HK-2 (cell line): ENCODE results near the gene TFPI2.
A peak's percentile ranks its signal among the peaks of the same experiment; 100 is the strongest.
"Not testable (repeated sequence)": the region's sequence is repeated elsewhere in the genome, so short reads cannot be mapped to it uniquely, and the experiment has no call there.

Experiments
- DNase-seq: peaks from one replicate; pipeline ENCODE4 v3.0.0-alpha.2; 2018; ENCODE audit not compliant: unreplicated experiment

Gene TFPI2, protein sequence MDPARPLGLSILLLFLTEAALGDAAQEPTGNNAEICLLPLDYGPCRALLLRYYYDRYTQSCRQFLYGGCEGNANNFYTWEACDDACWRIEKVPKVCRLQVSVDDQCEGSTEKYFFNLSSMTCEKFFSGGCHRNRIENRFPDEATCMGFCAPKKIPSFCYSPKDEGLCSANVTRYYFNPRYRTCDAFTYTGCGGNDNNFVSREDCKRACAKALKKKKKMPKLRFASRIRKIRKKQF

DNA sequence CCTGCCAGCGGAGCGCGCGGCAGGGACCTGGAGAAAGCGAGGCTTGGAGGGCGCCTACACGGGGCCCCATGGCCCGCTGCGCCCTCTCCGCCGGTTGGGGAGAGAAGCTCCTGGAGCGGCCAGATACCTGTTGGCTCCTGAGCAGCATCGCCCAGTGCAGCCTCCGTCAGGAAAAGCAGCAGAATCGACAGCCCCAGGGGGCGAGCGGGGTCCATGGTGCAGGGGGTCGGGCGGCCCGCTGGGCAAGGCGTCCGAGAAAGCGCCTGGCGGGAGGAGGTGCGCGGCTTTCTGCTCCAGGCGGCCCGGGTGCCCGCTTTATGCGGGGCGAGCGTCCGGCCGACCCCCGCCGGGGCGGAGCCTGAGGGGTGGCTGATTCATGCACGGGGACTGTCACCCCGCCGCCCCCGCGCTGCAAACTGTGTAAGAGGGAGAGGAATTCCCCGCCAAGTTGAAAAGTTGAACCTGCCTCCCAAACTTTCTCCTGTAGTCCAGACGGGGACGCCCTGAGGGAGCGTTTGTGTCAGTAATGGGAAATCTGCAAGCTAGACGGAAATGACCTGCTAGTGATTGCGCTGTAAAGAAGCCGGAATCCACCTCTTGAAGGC lies at the start of gene TFPI2:
Gene TFPI2 (minus strand): TSS at position 290 of the 605 bp plus-strand sequence. CDS start 75 bp downstream, at position 215.
- DNase-seq, result peak; percentile 89

DNA sequence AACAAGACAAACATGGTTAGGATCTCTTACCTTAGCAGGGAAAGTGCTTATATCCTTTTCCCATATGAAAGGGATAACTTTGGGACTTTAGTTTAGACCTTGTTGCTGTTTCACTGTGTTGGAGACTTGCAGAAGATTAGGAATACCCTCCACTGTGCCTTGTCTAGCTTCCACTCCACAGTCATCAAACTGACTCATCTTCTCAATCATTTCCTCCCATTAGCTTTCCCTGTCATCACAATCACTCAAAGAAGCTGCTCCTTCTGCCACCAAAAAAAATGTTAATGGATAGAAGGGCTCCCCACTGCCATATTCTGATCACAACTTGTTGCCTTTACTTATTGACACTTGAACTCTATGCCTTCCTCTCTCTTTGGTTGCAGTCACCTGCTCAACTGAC lies 47.7 kb upstream of the TFPI2 start:
- DNase-seq, result no peak

DNA sequence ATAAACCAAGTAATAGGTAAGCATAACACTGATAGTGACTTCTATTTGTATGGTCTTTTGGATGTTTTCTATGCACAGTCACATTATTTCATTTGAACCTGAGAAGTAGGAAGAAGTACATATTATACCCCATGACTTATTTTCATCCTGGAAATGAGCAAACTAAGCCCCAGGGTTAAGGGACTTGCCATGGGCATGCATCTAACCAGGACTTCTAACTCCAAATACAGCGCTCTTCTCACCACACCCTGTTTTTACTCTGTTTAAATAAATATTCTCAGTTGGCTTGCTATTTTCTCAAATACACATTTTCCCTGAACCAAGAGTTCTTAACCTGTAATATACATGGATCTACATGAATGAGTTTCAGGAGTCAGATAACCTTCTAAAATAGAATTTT lies 47.3 kb upstream of the TFPI2 start:
- DNase-seq, result no peak

DNA sequence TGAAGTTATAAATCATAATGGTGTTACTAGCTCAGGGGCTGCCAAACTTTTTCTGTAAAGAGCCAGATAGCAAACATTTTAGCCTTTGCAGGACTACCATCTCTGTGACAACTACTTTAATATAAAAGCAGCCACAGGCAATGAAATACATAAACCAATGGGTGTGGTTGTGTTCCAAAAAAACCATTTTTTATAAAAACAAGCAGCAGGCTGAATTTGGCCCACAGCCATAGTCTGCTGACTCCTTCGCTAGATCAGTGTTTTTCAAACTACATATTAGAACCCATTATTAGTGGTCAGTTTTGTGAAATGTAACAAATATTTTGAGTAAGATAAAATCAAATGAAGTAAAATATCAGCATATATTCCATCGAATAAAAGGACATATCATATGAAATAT lies 44.5 kb upstream of the TFPI2 start:
- DNase-seq, result no peak

DNA sequence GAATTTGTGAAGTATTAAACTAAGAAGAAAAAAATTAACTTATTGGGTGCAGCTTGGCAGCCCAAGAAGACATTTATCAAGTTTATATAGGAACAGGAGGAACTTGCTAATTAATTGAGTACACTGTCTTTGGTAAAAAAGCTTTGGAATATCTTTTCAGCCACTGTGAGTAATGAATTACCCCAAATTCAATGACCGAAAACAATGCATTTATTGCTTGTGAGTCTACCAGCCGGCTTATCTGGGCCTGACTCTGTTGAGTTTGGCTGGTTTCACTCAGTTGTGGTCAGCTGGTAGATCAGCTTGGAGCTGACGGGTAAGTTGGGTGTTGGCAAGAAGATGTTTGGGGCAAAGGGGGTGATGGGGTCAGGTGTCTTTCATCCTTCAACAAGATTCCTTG lies 42.6 kb upstream of the TFPI2 start:
- DNase-seq, result no peak

DNA sequence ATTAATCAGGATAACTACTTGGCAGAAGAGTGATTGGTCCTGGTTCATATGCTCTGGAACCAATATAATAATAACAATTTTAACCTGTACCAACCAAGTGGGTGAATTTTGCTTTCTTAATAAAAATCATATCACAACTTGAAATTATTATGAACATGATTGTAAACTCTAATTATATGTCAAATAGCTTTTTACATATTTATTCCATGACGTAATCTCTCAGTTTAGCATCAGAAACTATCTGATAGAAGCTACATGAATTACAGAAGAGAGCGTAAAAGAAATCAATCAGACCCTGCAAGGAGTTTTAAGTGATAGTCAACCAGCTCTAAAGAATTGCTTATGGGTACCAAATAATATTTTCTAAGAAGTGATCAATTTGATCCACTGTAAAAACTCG lies 41.1 kb upstream of the TFPI2 start:
- DNase-seq, result no peak

DNA sequence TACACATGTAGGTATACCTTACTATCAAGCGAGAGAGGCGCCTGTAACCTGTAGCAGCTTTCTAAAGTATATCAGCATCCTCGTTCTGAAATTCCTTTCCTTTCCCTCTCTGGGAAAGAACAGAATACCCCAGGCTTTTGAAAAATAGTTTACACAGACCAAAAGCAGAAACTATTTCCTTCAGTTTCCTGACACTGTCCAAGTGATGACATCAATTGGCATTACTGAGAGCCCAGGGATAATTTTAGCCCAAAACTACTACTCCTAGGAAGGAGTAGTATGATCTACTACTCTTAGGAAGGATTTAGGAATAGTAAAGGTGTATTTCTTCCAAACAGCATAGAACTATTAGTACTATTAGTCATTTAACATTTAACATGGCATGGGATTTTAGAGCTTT lies 37.0 kb upstream of the TFPI2 start:
- no peak for DNase-seq

DNA sequence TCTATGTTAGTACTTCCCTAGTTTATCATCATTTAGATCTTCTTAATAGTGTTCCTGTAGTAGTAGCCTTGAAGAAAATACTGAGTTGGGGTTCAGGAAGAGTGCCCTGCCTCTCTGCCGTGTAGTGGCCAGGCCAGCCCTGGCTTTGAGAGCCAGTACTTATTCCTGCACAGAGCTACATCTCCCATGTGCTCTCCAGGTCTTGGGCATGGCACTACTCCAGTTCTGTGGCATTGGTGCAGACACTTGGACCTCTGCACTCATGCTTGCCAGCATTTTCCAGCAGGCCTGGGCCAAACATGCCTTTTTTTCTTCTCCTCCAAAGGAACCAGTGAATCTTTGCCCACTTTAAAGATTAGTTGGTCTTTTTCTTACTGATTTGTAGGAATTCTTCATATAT lies 36.2 kb upstream of the TFPI2 start:
- no peak for DNase-seq

DNA sequence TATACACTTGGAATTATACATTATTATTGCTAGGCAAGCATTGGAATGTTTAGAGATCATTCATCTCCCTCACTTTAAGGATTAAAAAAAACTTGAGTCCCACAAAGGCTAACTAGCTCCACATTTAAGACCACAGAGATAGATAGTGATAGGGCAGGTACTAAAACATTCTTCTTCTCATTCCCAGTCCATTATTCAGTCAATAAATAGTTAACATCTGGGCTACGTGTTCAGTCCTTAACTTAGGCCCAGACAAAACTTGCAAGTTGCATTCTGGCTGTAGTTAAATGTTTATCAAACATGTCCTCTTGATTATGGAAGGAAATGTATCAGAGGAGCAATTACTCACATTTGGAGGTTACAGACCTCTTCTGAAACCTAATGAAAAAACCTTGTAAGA lies 33.4 kb upstream of the TFPI2 start:
- no peak for DNase-seq

DNA sequence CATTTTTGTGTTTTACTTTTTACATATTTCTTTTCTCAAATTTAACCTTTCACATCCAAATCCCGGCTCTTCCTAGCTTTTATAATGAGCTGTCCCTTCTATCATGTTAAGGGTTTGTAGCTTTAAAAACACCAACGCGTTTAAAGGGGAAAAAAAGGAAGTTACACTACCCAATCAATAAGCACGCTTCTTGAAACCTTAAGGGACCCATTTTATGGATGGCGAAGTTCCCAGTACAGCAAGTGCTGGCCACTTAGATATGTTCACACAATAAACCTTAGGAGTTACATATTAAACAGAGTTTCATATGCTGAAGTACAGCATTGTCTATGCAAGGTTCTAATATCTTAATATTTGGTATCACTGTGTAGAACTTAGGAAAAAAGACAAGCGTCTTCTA lies 32.7 kb upstream of the TFPI2 start:
- DNase-seq, result no peak

DNA sequence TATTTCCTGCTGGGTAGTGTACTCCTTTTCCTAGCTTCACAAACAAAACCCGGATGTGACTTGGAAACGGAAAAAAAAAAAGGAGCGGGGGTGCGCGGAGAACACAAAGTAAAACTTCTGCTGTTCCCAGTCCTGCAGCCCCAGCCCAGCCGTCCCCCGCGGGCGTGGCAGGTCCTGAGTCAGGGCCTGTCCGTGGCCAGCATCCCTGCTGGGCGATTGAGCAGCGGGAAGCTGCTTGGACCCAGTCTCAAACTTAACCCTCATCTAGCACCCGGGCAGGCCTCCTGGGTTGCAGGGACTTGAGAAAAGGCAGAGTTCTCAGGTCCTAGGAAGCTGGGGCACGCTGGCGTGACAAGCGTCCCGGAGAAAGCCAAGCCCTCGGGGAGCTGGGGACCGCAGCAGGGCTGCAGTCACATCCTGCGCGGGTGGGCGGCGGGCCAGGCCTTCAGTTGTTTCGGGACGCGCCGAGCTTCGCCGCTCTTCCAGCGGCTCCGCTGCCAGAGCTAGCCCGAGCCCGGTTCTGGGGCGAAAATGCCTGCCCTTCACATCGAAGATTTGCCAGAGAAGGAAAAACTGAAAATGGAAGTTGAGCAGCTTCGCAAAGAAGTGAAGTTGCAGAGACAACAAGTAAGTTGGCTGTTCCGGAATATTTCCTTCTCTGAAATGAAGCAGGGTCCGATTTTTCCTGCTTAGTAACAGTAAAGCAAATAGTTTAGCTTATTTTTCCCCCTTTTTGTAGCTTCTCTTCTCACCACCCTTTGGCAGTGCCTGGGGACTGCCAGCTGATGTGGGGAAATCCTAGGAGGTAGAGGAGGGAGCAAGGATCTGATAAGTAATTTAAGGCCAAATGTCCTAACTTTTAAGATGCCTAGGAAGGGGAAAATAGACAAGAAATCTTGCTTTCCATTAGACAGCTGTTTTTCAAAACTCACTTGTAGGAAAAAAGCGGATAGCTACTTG lies 31.3 kb upstream of the TFPI2 start, which contains the start of gene GNG11:
Gene GNG11 (plus strand): TSS at position 129 of the 960 bp plus-strand sequence. CDS start 403 bp downstream, at position 532.
- peak; percentile 77 for DNase-seq

DNA sequence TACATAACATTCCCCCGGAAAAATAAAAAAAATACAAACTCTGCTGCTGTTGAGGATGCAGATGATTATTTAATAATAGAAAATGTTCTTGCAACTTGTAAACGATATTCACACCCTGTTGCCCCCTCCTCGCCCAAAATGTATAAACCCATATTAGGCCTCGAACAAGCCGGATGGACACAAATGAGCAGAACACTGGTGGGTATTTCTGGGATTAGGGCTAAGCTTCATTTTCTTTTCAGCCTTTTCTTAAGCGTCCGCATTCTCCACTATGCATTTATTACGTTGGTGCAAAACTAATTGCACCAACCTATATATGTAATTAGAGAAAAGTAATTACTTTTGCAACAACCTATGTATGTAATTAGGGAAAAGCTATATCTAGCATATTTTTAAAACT lies 30.6 kb upstream of the TFPI2 start:
- DNase-seq, result no peak

DNA sequence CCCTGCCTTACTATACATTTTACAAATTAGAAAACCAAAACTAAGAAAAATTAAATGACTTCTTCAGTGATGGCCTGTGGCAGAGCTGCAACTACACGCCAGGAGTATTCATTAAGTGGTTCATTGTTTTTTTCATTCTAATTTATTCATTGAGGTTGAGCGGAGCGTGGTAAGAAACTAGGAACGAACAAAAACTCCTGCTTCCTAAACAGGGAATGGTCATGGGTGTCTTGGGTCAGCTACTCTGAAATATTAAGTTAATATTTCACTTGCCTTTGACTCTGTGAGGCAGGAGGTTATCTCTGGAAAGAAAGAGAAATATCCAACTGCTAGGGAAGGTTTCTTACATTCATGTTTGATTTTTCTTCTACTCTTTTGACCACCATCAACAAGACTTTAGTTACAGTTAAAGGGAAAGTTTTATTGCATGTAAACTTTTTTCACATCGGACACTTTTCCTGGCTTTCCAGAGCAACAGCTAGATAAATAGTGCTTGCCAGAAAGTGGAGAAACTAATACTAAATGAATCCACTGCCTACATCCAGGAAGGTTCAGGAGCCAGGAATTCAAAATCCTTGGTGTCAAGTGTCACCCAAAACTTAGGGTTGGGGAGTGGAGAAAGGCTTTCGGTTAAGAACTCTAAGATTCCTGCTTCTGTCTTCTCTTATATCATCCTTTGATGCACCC lies 30.1 kb upstream of the TFPI2 start:
- DNase-seq, result peak; percentile 15

DNA sequence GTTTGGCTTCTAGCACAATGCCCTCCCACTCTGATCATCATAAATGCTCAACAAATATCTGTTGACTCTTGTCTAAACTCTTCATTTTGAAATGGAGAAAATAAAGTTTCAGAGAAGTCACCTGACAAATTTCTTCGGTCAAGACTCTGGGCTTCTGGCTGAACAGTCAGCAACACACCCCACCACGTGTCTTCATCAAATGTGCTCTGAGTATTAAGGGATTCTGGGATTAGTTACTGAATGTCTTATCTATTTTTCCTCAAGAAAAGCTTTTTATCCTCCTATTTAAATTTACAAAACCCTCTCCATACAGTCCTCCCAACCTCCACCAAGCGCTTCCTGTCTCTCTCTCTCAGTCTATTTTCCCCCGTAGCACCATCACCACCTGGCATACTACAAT lies 25.8 kb upstream of the TFPI2 start:
- not testable (repeated sequence) for DNase-seq

DNA sequence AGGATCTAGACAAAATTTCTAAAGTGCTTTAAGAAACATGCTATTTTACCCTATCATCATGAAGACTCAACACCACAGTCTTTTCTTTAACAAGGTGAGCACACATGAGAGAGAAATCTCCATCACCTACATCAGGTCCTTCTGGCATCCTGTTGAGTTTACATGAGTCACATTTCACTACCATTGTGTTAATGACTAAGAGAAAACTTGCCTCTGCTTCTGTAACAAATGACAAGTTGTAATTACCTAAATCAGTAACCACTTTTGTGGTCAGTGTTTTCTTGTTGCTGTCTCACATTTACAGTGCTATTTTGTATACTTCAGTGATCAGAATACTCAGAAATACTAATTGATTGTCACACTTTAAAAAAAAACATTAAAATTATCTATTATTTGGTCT lies 25.3 kb upstream of the TFPI2 start:
- DNase-seq, result not testable (repeated sequence)

DNA sequence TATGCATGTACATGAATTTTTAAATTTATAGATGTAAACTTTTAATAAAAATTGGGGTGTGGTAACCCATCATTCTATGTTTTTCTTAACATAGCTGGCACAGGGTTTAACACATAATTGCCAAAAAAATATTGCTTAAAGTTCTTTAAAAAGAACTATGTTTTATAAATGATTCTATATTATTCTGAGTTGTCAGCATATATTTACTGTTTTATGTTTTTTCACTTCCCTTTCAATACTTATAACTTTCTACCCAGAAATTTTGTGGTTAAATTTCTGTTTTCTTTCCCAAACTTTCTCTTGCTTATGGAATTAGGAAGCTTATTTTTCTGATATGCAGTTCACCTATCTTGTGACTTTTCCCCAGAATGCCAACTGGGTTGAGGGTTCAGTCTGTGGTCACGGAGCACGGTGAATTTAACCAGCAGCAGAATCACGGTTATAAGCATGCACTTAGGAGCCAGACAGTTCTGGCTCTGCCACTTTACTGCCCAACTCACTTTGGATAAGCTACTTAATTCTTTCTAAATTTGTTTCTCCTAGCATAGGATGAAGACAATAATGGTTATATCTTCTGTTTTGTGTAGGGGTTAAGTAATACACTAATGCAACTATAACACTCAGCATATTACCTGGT lies 24.8 kb upstream of the TFPI2 start:
- not testable (repeated sequence) for DNase-seq

DNA sequence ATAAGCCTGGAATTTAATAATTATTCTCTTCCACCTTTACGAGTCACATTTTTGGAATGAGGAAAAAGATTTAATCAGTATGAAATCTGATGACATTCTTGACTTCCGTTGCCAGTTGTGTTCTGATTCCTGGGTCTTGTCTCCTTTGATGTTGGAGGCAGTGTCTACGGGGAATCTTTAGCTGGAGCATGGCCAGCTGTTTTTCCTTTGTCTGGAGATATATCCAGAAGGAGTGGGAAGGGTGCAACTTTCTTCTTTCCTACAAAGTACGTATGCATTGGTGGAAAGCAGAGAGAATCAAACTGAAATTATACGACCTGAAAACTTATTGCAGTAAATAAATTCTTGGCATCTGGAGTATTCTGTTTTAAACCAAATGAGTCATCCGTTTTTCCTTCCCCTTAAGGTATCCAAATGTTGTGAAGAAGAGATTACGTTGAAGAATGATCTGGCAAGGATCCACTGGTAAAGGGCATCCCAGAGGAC lies 24.1 kb upstream of the TFPI2 start:
- DNase-seq, result no peak

DNA sequence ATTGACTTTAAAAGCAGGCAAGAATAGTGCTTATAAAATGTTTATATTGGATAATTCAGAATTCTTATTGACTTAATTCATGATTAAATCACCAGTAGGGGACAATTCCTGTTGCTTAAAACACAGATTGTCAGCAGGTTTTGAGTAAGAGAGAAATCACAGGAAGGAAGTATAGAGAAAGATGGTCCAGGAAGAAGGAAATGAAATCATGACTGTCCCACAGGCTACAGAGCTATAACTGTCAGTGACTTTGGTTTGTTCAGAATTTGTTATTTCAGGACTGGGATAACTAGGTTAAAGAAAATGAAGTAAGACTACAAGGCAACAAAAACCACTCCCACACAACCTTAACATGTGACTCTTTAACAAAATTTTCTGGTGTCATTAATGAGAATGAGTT lies 22.6 kb upstream of the TFPI2 start:
- DNase-seq, result no peak

DNA sequence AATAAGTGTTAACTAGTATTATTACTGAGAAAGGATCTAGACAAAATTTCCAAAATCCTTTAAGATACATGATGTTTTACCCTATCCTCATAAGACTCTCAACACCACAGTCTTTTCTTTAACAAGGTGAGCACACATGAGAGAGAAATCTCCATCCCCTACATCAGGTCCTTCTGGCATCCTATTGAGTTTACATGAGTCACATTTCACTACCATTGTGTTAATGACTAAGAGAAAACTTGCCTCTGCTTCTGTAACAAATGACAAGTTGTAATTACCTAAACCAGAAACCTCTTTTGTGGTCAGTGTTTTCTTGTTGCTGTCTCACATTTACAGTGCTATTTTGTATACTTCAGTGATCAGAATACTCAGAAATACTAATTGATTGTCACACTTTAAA lies 21.1 kb upstream of the TFPI2 start:
- DNase-seq, result not testable (repeated sequence)

DNA sequence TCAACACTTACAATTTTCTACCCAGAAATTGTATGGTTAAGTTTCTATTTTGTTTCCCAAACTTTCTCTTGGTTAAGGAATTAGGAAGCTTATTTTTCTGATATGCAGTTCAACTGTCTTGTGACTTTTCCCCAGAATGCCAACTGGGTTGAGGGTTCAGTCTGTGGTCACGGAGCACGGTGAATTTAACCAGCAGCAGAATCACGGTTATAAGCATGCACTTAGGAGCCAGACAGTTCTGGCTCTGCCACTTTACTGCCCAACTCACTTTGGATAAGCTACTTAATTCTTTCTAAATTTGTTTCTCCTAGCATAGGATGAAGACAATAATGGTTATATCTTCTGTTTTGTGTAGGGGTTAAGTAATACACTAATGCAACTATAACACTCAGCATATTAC lies 20.7 kb upstream of the TFPI2 start:
- DNase-seq, result not testable (repeated sequence)
